ENCODE measurements around the gene SYCP2L.

DNA sequence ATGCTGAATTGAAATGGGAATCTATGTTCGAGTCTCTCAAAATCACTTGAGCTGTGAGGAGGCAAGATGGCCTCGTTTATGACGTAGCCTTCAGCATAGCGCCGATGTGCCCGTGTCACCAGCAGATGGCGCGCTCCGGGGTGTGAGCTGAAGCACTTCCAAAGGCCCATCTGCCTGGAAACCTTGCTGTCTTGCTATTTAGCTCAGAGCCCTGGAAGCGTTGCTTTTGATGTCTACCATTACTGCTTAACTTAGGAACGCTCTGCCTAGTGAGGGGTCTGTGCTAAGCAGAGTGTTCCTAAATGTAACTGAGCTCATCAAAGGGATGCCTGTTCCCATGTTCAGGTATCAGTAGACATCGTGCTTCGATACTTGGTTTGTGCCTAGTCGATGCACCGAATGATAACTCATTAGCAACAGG, 67.7 kb downstream of the SYCP2L start:
- TF ChIP-seq, protein P1, sequence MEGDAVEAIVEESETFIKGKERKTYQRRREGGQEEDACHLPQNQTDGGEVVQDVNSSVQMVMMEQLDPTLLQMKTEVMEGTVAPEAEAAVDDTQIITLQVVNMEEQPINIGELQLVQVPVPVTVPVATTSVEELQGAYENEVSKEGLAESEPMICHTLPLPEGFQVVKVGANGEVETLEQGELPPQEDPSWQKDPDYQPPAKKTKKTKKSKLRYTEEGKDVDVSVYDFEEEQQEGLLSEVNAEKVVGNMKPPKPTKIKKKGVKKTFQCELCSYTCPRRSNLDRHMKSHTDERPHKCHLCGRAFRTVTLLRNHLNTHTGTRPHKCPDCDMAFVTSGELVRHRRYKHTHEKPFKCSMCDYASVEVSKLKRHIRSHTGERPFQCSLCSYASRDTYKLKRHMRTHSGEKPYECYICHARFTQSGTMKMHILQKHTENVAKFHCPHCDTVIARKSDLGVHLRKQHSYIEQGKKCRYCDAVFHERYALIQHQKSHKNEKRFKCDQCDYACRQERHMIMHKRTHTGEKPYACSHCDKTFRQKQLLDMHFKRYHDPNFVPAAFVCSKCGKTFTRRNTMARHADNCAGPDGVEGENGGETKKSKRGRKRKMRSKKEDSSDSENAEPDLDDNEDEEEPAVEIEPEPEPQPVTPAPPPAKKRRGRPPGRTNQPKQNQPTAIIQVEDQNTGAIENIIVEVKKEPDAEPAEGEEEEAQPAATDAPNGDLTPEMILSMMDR (conservative IDR thresholded peaks at IDR 0.05 in 1 of 2, IDR thresholded peaks at IDR 0.05 in 1 of 2; ENCODE audit: extremely low read depth in 1 of 2, insufficient read depth in 1 of 2, low read depth in 1 of 2, low read length in 2 of 2) = peak; percentile 93 to 98
- no peak for TF ChIP-seq EZH2 (IDR thresholded peaks at IDR 0.05; ENCODE audit: borderline replicate concordance, low read length)

All from mammary epithelial cell (primary cell).